ENCODE results near the gene NTM. TPM values are rescaled to one million over a fixed set of nuclear protein-coding genes. Genes with fewer than 3 reads are reported as not detected.

The NTM gene
- total and polyA plus RNA-seq, 2 donors (not counting 3 experiments of a cell fraction or from before 2014, with no cell fraction given): 1.00 to 1.1 TPM

GRCh38 chr11:132258875-132259274 is 888.5 kb downstream of the NTM start:
- CTCF ChIA-PET: no interaction called here
- no peaks in the 10 kb centered on the region for H3K27me3 ChIP-seq (ENCODE audit: control insufficient read depth in 2 of 2, insufficient read depth in 2 of 2, low read length in 2 of 2)
- POLR2A ChIA-PET: no interaction called here
- no TSS peak for BruUV-seq (replicated peaks)
- no peaks in the 10 kb centered on the region for H3K4me1 ChIP-seq (ENCODE audit: control insufficient read depth, extremely low read depth, insufficient read depth, low read length)
- H3K4me2 ChIP-seq (ENCODE audit: insufficient read depth, low read length): no peak overlapping the region
- FAIRE-seq (no peak), DNase-seq (ENCODE audit: low read depth, low spot score) (no peak)
- TF ChIP-seq GATA2 (IDR thresholded peaks at IDR 0.05; ENCODE audit: insufficient read depth, insufficient read length, low read depth, low read length) (no peak), FOS (IDR thresholded peaks at IDR 0.05; ENCODE audit: borderline replicate concordance, insufficient read depth, low read length) (no peak), POLR2A (IDR thresholded peaks at IDR 0.05; ENCODE audit: low read depth, low read length) (no peak), MAX (IDR thresholded peaks at IDR 0.05; ENCODE audit: insufficient read depth, insufficient read length) (no peak), EZH2 (IDR thresholded peaks at IDR 0.05; ENCODE audit: borderline replicate concordance, low read depth, low read length, severe bottlenecking) (no peak), POLR2AphosphoS5 (IDR thresholded peaks at IDR 0.05; ENCODE audit: insufficient read depth, low read depth, low read length) (no peak), JUN (IDR thresholded peaks at IDR 0.05; ENCODE audit: borderline replicate concordance, insufficient read depth, insufficient read length, low read depth) (no peak), MYC (IDR thresholded peaks at IDR 0.05; ENCODE audit: low read depth, low read length) (no peak), CTCF (IDR thresholded peaks at IDR 0.05; ENCODE audit: extremely low read depth in 1 of 2, insufficient read depth in 1 of 2, low read depth in 1 of 2, low read length in 2 of 2) (no peak)
- peaks cover 4% of the 10 kb centered on the region for H3K9me3 ChIP-seq (replicated peaks; ENCODE audit: control insufficient read depth, insufficient read depth, low read length)
- dilution Hi-C loops (cut with MboI; ENCODE audit: extremely low pct_ligation_motif_present, low sequenced_read_pairs) (no loop called here), intact Hi-C loops (cut with micrococcal nuclease) (no loop called here)
- H2AFZ ChIP-seq (ENCODE audit: low read depth, low read length): no peak overlapping the region
- H4K20me1 ChIP-seq (replicated peaks; ENCODE audit: control insufficient read depth, extremely low read depth, insufficient read depth, low read length): no peaks in the 10 kb centered on the region
- no peaks in the 10 kb centered on the region for H3K9me1 ChIP-seq (replicated peaks; ENCODE audit: control insufficient read depth, extremely low read depth, insufficient read depth, low read length)
- H3K27ac ChIP-seq (ENCODE audit: insufficient read depth, low read depth, low read length): no peak overlapping the region
- H3K9ac ChIP-seq (replicated peaks; ENCODE audit: extremely low read depth, insufficient read depth, low read length): no peak overlapping the region
- no peak overlapping the region for H3K4me3 ChIP-seq (replicated peaks in 1 of 3; ENCODE audit: insufficient read depth in 1 of 3, low read depth in 1 of 3, low read length in 3 of 3)
- no peaks in the 10 kb centered on the region for H3K79me2 ChIP-seq (ENCODE audit: control insufficient read depth, insufficient read depth, low read length)
- no peaks in the 10 kb centered on the region for H3K36me3 ChIP-seq (ENCODE audit: control insufficient read depth in 2 of 2, extremely low read depth in 1 of 2, insufficient read depth in 2 of 2, low read length in 2 of 2)

Data from endothelial cell of umbilical vein (primary cell).